ENCODE data around the gene CXCL14. TPM values are rescaled to one million over a fixed set of nuclear protein-coding genes. Genes with fewer than 3 reads are reported as not detected.

CXCL14 gene
- total RNA-seq, 1 experiment from 2014 or later = not detected

DNA sequence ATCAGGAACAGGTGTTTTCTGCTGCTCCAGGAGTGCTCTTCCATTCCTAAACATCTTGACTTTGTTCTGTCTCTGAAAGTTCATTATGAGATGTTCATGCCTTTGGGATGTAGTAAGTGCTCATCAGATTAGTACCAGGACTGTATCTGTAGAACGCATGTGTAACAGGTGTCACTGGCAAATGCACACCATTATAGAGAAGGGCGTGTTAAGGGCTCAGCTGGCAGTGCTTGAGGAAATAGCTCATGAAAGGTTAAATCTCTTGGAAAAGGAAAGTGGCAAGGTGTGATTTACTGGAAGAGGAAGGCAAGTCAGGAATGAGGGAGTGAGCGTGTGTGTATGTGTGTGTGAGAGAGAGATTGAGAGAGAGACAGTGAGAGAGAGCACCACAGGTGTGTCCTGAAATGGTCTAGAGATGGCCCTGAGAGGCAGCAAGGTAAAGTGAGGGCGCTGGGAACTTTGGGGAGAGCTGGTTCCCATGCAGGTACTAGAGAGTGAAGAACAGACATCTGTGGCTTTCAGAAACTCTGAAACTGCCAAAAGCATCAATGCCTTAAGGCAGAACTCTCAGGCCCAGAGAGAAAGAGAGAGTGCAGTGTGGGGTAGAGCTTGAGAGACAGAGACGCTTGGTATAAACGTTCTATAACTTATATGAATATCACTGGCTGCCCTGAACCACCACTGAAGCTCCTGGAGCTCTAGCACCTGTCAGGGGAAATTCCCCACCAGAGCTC is 13.7 kb upstream of the CXCL14 start:
- intact Hi-C loops (cut with micrococcal nuclease; ENCODE audit: unreplicated experiment) = no loop called here
- no peak overlapping the region for H2AFZ ChIP-seq
- H4K20me1 ChIP-seq (ENCODE audit: insufficient read depth) = no peaks in the 10 kb centered on the region
- no peaks in the 10 kb centered on the region for H3K36me3 ChIP-seq (ENCODE audit: low read depth)
- no peaks in the 10 kb centered on the region for H3K79me2 ChIP-seq (ENCODE audit: low read depth)
- H3K9me2 ChIP-seq (ENCODE audit: insufficient read depth) = no peaks in the 10 kb centered on the region
- TF ChIP-seq, protein P1, sequence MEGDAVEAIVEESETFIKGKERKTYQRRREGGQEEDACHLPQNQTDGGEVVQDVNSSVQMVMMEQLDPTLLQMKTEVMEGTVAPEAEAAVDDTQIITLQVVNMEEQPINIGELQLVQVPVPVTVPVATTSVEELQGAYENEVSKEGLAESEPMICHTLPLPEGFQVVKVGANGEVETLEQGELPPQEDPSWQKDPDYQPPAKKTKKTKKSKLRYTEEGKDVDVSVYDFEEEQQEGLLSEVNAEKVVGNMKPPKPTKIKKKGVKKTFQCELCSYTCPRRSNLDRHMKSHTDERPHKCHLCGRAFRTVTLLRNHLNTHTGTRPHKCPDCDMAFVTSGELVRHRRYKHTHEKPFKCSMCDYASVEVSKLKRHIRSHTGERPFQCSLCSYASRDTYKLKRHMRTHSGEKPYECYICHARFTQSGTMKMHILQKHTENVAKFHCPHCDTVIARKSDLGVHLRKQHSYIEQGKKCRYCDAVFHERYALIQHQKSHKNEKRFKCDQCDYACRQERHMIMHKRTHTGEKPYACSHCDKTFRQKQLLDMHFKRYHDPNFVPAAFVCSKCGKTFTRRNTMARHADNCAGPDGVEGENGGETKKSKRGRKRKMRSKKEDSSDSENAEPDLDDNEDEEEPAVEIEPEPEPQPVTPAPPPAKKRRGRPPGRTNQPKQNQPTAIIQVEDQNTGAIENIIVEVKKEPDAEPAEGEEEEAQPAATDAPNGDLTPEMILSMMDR (conservative IDR thresholded peaks at IDR 0.05) = no peak
- peaks cover 68% of the 10 kb centered on the region for H3K27me3 ChIP-seq (ENCODE audit: insufficient read depth, low read depth)
- BruUV-seq (replicated peaks) = no TSS peak
- H3K4me2 ChIP-seq = no peak overlapping the region
- no peaks in the 10 kb centered on the region for H3K4me1 ChIP-seq (replicated peaks; ENCODE audit: insufficient read depth)
- H3K27ac ChIP-seq = no peak overlapping the region
- no peak overlapping the region for H3K4me3 ChIP-seq
- DNase-seq = no peak
- POLR2A ChIA-PET (ENCODE audit: unreplicated experiment) = no interaction called here
- no peaks in the 10 kb centered on the region for H3K9me3 ChIP-seq (ENCODE audit: insufficient read depth, low read depth)
- H3F3A ChIP-seq (ENCODE audit: insufficient read depth, low read depth) = no peaks in the 10 kb centered on the region
- CTCF ChIA-PET = no interaction called here

DNA sequence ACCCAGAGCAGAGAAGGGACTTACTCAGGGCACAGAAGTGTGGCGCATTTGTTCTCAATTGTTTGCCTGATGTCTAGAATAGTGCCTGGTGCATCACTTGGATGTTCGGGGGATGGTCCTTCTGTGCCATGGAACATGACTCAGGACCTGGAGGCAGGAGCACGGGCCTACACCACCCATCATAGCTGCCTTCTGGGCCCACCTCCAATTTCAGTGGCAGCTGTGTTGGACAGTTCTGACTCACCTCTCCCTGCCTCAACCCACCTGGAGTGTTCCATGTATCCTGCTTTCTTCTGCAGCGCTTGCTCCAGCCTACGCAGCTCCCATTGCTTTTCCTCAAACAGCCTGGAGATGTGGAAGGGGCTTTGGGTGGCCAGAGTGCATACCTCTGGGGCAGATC is 12.5 kb upstream of the CXCL14 start:
- BruUV-seq (replicated peaks) = no TSS peak
- DNase-seq = no peak
- ChIA-PET CTCF (no interaction called here), POLR2A (ENCODE audit: unreplicated experiment) (no interaction called here)
- TF ChIP-seq, protein P1 (conservative IDR thresholded peaks at IDR 0.05) = no peak
- no peak for TF ChIP-seq EZH2 (IDR thresholded peaks at IDR 0.05; ENCODE audit: low read depth)
- H3K4me1 ChIP-seq (replicated peaks; ENCODE audit: insufficient read depth) = no peaks in the 10 kb centered on the region
- no peaks in the 10 kb centered on the region for H4K20me1 ChIP-seq (ENCODE audit: insufficient read depth)
- intact Hi-C loops (cut with micrococcal nuclease; ENCODE audit: unreplicated experiment) = no loop called here
- no peak overlapping the region for H3K27ac ChIP-seq
- peaks cover 68% of the 10 kb centered on the region for H3K27me3 ChIP-seq (ENCODE audit: insufficient read depth, low read depth)
- H2AFZ ChIP-seq = no peak overlapping the region
- no peaks in the 10 kb centered on the region for H3K9me2 ChIP-seq (ENCODE audit: insufficient read depth)
- H3K79me2 ChIP-seq (ENCODE audit: low read depth) = no peaks in the 10 kb centered on the region
- H3F3A ChIP-seq (ENCODE audit: insufficient read depth, low read depth) = no peaks in the 10 kb centered on the region
- no peak overlapping the region for H3K4me3 ChIP-seq
- no peaks in the 10 kb centered on the region for H3K36me3 ChIP-seq (ENCODE audit: low read depth)
- no peaks in the 10 kb centered on the region for H3K9me3 ChIP-seq (ENCODE audit: insufficient read depth, low read depth)
- no peak overlapping the region for H3K4me2 ChIP-seq

DNA sequence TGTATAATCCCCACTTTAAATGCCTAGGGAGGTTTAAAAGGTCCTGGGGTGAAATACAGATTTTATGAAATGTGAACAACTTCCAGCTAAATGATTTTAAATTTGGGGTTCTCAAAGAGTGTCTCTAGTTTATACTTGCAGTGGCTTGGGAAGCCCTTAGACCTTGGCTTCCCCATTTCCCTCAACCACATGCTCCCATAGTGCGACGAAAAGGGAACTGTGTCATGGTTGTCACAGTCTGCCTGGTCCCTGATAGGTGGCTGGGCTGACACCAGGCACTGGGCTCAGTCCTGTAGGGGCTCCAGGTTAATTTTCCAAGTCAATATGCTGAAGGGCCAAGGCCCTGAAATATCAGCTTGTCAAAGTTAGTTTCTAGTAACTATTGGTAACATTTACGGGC is 10.4 kb upstream of the CXCL14 start:
- peaks cover 86% of the 10 kb centered on the region for H3K27me3 ChIP-seq (ENCODE audit: insufficient read depth, low read depth)
- H3K4me3 ChIP-seq = no peak overlapping the region
- no peak overlapping the region for H2AFZ ChIP-seq
- no peak overlapping the region for H3K27ac ChIP-seq
- BruUV-seq (replicated peaks) = no TSS peak
- no peaks in the 10 kb centered on the region for H4K20me1 ChIP-seq (ENCODE audit: insufficient read depth)
- H3K79me2 ChIP-seq (ENCODE audit: low read depth) = no peaks in the 10 kb centered on the region
- H3K4me2 ChIP-seq = no peak overlapping the region
- H3K36me3 ChIP-seq (ENCODE audit: low read depth) = no peaks in the 10 kb centered on the region
- TF ChIP-seq, protein P1 (conservative IDR thresholded peaks at IDR 0.05) = no peak
- no peak for TF ChIP-seq EZH2 (IDR thresholded peaks at IDR 0.05; ENCODE audit: low read depth)
- ChIA-PET CTCF (no interaction called here), POLR2A (ENCODE audit: unreplicated experiment) (no interaction called here)
- no peaks in the 10 kb centered on the region for H3F3A ChIP-seq (ENCODE audit: insufficient read depth, low read depth)
- no peaks in the 10 kb centered on the region for H3K4me1 ChIP-seq (replicated peaks; ENCODE audit: insufficient read depth)
- DNase-seq = no peak
- intact Hi-C loops (cut with micrococcal nuclease; ENCODE audit: unreplicated experiment) = no loop called here
- H3K9me2 ChIP-seq (ENCODE audit: insufficient read depth) = no peaks in the 10 kb centered on the region
- H3K9me3 ChIP-seq (ENCODE audit: insufficient read depth, low read depth) = no peaks in the 10 kb centered on the region

All from PC-9 (cell line).